HL-60 (cell line): ENCODE measurements around the gene PPP6R3.

Experiments used
- TF ChIP-seq, protein P1 (sequence below): IDR thresholded peaks from one replicate; pipeline ENCODE4 v1.5.1; 2011; ENCODE audit warnings: low read length, control low read depth, inconsistent platforms; ENCODE audit not compliant: insufficient read depth
- TF ChIP-seq, protein P2 (sequence below): IDR thresholded peaks from 2 replicates; pipeline ENCODE4 v1.6.1; 2012; ENCODE audit warnings: low read depth; ENCODE audit not compliant: insufficient replicate concordance

- TF ChIP-seq, protein P1, sequence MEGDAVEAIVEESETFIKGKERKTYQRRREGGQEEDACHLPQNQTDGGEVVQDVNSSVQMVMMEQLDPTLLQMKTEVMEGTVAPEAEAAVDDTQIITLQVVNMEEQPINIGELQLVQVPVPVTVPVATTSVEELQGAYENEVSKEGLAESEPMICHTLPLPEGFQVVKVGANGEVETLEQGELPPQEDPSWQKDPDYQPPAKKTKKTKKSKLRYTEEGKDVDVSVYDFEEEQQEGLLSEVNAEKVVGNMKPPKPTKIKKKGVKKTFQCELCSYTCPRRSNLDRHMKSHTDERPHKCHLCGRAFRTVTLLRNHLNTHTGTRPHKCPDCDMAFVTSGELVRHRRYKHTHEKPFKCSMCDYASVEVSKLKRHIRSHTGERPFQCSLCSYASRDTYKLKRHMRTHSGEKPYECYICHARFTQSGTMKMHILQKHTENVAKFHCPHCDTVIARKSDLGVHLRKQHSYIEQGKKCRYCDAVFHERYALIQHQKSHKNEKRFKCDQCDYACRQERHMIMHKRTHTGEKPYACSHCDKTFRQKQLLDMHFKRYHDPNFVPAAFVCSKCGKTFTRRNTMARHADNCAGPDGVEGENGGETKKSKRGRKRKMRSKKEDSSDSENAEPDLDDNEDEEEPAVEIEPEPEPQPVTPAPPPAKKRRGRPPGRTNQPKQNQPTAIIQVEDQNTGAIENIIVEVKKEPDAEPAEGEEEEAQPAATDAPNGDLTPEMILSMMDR, result no peak
- TF ChIP-seq, protein P2, sequence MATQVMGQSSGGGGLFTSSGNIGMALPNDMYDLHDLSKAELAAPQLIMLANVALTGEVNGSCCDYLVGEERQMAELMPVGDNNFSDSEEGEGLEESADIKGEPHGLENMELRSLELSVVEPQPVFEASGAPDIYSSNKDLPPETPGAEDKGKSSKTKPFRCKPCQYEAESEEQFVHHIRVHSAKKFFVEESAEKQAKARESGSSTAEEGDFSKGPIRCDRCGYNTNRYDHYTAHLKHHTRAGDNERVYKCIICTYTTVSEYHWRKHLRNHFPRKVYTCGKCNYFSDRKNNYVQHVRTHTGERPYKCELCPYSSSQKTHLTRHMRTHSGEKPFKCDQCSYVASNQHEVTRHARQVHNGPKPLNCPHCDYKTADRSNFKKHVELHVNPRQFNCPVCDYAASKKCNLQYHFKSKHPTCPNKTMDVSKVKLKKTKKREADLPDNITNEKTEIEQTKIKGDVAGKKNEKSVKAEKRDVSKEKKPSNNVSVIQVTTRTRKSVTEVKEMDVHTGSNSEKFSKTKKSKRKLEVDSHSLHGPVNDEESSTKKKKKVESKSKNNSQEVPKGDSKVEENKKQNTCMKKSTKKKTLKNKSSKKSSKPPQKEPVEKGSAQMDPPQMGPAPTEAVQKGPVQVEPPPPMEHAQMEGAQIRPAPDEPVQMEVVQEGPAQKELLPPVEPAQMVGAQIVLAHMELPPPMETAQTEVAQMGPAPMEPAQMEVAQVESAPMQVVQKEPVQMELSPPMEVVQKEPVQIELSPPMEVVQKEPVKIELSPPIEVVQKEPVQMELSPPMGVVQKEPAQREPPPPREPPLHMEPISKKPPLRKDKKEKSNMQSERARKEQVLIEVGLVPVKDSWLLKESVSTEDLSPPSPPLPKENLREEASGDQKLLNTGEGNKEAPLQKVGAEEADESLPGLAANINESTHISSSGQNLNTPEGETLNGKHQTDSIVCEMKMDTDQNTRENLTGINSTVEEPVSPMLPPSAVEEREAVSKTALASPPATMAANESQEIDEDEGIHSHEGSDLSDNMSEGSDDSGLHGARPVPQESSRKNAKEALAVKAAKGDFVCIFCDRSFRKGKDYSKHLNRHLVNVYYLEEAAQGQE, result no peak
These were observed 70.7 kb downstream of the PPP6R3 start for GRCh38 chr11:68531129-68531693.
